Astrocyte (in vitro differentiated cells and primary cell): ENCODE results near the gene GDF7. TPM values are rescaled to one million over a fixed set of nuclear protein-coding genes. Genes with fewer than 3 reads are reported as not detected.

ENCODE experiments used
- DNase-seq: peaks from one replicate; pipeline ENCODE4 v3.0.0-alpha.2; 2010; ENCODE audit warnings: low read depth
- FAIRE-seq: peaks from 2 replicates; lab custom pipeline; 2011; peaks lifted over from hg19 to GRCh38; lab: Jason Lieb, UNC
- H2AFZ ChIP-seq: 2 replicates; pipeline ENCODE4 v1.6.0; 2012; ENCODE audit warnings: low read depth, low read length, inconsistent platforms
- H3K27ac ChIP-seq: 2 replicates; pipeline ENCODE4 v1.5.1; 2011; ENCODE audit warnings: low read depth, low read length, inconsistent platforms
- H3K27me3 ChIP-seq: 2 replicates; pipeline ENCODE4 v1.6.0; 2011; ENCODE audit warnings: low read length, inconsistent platforms; ENCODE audit not compliant: insufficient read depth
- H3K36me3 ChIP-seq: 2 replicates; pipeline ENCODE4 v1.5.1; 2011; ENCODE audit warnings: low read length, inconsistent platforms; ENCODE audit not compliant: insufficient read depth
- H3K4me1 ChIP-seq: 2 replicates; pipeline ENCODE4 v1.5.1; 2011; ENCODE audit warnings: low read length, inconsistent platforms; ENCODE audit not compliant: insufficient read depth
- H3K4me2 ChIP-seq: 2 replicates; pipeline ENCODE4 v1.6.0; 2012; ENCODE audit warnings: low read length, inconsistent platforms
- H3K4me3 ChIP-seq: 2 replicates; pipeline ENCODE4 v1.5.1; 2011; ENCODE audit warnings: low read depth, mild to moderate bottlenecking, low read length, inconsistent platforms; ENCODE audit not compliant: insufficient read depth
- H3K79me2 ChIP-seq: 2 replicates; pipeline ENCODE4 v1.6.0; 2012; ENCODE audit warnings: mild to moderate bottlenecking, low read length, inconsistent platforms; ENCODE audit not compliant: insufficient read depth
- H3K9ac ChIP-seq: 2 replicates; pipeline ENCODE4 v1.6.0; 2012; ENCODE audit warnings: mild to moderate bottlenecking, low read length, inconsistent platforms
- H3K9me3 ChIP-seq: 2 replicates; pipeline ENCODE4 v1.5.1; 2012; ENCODE audit warnings: low read depth, mild to moderate bottlenecking, low read length, inconsistent platforms; ENCODE audit not compliant: insufficient read depth
- H4K20me1 ChIP-seq: 2 replicates; pipeline ENCODE4 v1.6.0; 2012; ENCODE audit warnings: low read length, inconsistent platforms; ENCODE audit not compliant: insufficient read depth
- H3K27ac Mint-ChIP-seq: one replicate; pipeline ENCODE4 v1.8.0; 2021; ENCODE audit warnings: mild to moderate bottlenecking, mixed read lengths; ENCODE audit not compliant: unreplicated experiment
- H3K27me3 Mint-ChIP-seq: one replicate; pipeline ENCODE4 v1.8.0; 2021; ENCODE audit warnings: low read depth, mixed read lengths; ENCODE audit not compliant: unreplicated experiment
- H3K36me3 Mint-ChIP-seq: one replicate; pipeline ENCODE4 v1.8.0; 2021; ENCODE audit warnings: low read depth, mixed read lengths; ENCODE audit not compliant: unreplicated experiment
- H3K4me1 Mint-ChIP-seq: one replicate; pipeline ENCODE4 v1.8.0; 2021; ENCODE audit warnings: low read depth, mixed read lengths; ENCODE audit not compliant: unreplicated experiment
- H3K4me3 Mint-ChIP-seq: one replicate; pipeline ENCODE4 v1.8.0; 2021; ENCODE audit warnings: mild to moderate bottlenecking, moderate library complexity, mixed read lengths; ENCODE audit not compliant: unreplicated experiment
- H3K9me3 Mint-ChIP-seq: one replicate; pipeline ENCODE4 v1.8.0; 2021; ENCODE audit warnings: mild to moderate bottlenecking, mixed read lengths; ENCODE audit not compliant: unreplicated experiment
- EZH2 ChIP-seq: IDR thresholded peaks from 2 replicates; pipeline ENCODE4 v1.6.1; 2012; ENCODE audit warnings: mild to moderate bottlenecking, low read length, inconsistent platforms; ENCODE audit not compliant: insufficient read depth
- total RNA-seq: library from RNA; stranded (reverse); gene quantifications from 2 replicates; pipeline ENCODE4 v1.2.1, GENCODE V29; 2021
- TF ChIP-seq, protein P1 (sequence below): IDR thresholded peaks from 2 replicates; pipeline ENCODE4 v1.5.1; 2011; ENCODE audit warnings: low read depth, mild to moderate bottlenecking, inconsistent platforms, low read length, moderate library complexity; ENCODE audit not compliant: insufficient read depth

Gene GDF7
- total RNA-seq, 1 donor from 2014 or later = 1.9 TPM

DNA sequence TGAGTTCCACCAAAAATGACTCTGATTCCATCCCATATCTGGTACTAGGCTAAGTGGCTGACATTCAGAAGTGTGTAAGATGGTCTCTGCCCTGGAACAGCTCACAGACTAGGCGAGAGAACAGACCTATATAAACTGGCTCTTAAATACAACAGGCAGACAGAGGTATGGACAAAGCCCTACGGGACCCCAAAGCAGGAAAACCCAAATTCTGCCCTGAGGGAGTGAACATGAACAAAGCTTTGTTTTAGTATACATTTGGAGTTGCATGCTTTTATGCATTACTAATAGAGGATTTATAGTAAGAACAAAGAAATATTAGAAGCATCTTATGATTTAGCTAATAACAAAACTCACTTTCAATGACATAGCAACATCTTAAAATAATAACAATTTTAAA is 25.1 kb downstream of the GDF7 start:
- H3K27me3 Mint-ChIP-seq = no peaks in the 10 kb centered on the region
- no peak overlapping the region for H3K4me3 Mint-ChIP-seq
- Histone ChIP-seq H3K4me2 (no peak overlapping the region), H2AFZ (no peak overlapping the region), H3K4me3 (no peak overlapping the region), H3K9ac (no peak overlapping the region), H3K27me3 (no peaks in the 10 kb centered on the region), H4K20me1 (no peaks in the 10 kb centered on the region), H3K9me3 (no peaks in the 10 kb centered on the region), H3K79me2 (no peaks in the 10 kb centered on the region), H3K4me1 (no peaks in the 10 kb centered on the region), H3K27ac (no peak overlapping the region), H3K36me3 (no peaks in the 10 kb centered on the region)
- FAIRE-seq (no peak), DNase-seq (no peak)
- peaks cover 2% of the 10 kb centered on the region for H3K9me3 Mint-ChIP-seq
- H3K4me1 Mint-ChIP-seq = no peaks in the 10 kb centered on the region
- peaks cover 17% of the 10 kb centered on the region for H3K36me3 Mint-ChIP-seq
- no peak for TF ChIP-seq EZH2
- TF ChIP-seq, protein P1, sequence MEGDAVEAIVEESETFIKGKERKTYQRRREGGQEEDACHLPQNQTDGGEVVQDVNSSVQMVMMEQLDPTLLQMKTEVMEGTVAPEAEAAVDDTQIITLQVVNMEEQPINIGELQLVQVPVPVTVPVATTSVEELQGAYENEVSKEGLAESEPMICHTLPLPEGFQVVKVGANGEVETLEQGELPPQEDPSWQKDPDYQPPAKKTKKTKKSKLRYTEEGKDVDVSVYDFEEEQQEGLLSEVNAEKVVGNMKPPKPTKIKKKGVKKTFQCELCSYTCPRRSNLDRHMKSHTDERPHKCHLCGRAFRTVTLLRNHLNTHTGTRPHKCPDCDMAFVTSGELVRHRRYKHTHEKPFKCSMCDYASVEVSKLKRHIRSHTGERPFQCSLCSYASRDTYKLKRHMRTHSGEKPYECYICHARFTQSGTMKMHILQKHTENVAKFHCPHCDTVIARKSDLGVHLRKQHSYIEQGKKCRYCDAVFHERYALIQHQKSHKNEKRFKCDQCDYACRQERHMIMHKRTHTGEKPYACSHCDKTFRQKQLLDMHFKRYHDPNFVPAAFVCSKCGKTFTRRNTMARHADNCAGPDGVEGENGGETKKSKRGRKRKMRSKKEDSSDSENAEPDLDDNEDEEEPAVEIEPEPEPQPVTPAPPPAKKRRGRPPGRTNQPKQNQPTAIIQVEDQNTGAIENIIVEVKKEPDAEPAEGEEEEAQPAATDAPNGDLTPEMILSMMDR = no peak
- no peak overlapping the region for H3K27ac Mint-ChIP-seq

DNA sequence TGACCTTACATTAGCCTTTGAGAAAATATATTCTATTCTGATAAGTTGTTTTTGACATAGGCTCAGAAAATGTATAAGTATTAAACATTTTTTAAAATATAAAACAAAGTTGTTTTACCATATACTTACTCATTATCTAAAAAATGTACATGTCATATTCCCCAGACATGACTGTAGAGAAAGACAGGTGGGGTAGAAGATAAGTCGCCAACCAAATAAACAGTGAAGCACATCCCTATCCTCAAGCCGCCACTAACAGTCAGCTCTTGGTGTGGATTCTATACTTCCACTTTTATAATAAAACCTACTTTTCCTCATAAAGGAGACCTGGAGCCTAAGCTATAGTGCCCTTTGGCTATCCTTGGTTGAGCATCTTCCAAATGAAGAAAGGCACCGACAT is 26.4 kb downstream of the GDF7 start:
- no peak overlapping the region for H3K4me3 ChIP-seq
- no peak overlapping the region for H3K4me2 ChIP-seq
- H3K79me2 ChIP-seq = no peaks in the 10 kb centered on the region
- Mint-ChIP-seq H3K27me3 (no peaks in the 10 kb centered on the region), H3K36me3 (peaks cover 9% of the 10 kb centered on the region), H3K9me3 (peaks cover under 1% of the 10 kb centered on the region), H3K4me3 (no peak overlapping the region), H3K4me1 (no peaks in the 10 kb centered on the region), H3K27ac (no peak overlapping the region)
- no peak overlapping the region for H3K9ac ChIP-seq
- TF ChIP-seq EZH2 = no peak
- TF ChIP-seq, protein P1 = no peak
- H3K4me1 ChIP-seq = no peaks in the 10 kb centered on the region
- FAIRE-seq = no peak
- H3K27ac ChIP-seq = no peak overlapping the region
- no peaks in the 10 kb centered on the region for H3K27me3 ChIP-seq
- no peak for DNase-seq
- no peak overlapping the region for H2AFZ ChIP-seq
- H4K20me1 ChIP-seq = no peaks in the 10 kb centered on the region
- H3K9me3 ChIP-seq = no peaks in the 10 kb centered on the region
- no peaks in the 10 kb centered on the region for H3K36me3 ChIP-seq

DNA sequence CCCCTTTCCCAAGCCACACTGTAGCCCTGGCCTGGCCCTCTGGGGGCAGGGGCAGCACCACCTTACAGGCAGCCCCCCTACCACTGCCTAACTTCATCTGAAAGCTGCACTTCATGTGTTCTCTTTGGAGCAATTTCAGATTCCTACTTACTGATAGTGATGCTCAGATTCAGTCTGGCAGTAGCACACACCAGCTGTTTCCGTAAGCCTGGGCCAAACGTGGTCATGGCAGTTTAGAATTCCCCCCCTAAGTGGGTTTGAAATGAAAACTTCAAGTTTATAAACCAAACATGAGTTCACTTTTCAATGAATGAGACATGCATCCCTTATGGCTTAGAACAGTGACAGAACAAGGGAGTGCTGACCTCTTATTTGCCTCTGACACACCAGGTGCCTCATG is 29.4 kb downstream of the GDF7 start:
- H3K4me2 ChIP-seq = no peak overlapping the region
- Mint-ChIP-seq H3K4me1 (peaks cover 8% of the 10 kb centered on the region), H3K9me3 (no peaks in the 10 kb centered on the region), H3K36me3 (no peaks in the 10 kb centered on the region), H3K27me3 (no peaks in the 10 kb centered on the region), H3K4me3 (no peak overlapping the region), H3K27ac (no peak overlapping the region)
- H3K9me3 ChIP-seq = no peaks in the 10 kb centered on the region
- H3K27ac ChIP-seq = no peak overlapping the region
- no peaks in the 10 kb centered on the region for H3K27me3 ChIP-seq
- no peaks in the 10 kb centered on the region for H4K20me1 ChIP-seq
- FAIRE-seq = no peak
- no peak overlapping the region for H3K4me3 ChIP-seq
- H3K4me1 ChIP-seq = no peaks in the 10 kb centered on the region
- no peak for TF ChIP-seq EZH2
- TF ChIP-seq, protein P1 = no peak
- H3K9ac ChIP-seq = no peak overlapping the region
- H3K36me3 ChIP-seq = no peaks in the 10 kb centered on the region
- no peaks in the 10 kb centered on the region for H3K79me2 ChIP-seq
- DNase-seq = no peak
- H2AFZ ChIP-seq = no peak overlapping the region
